Rectal smooth muscle tissue (tissue), 1 donor: ENCODE data around the gene PTH2R.

Experiments used
- H3K27ac ChIP-seq: one replicate; pipeline ENCODE4 v1.7.0; 2013; ENCODE audit warnings: low read depth, low read length, inconsistent platforms
- H3K27me3 ChIP-seq: one replicate; pipeline ENCODE4 v1.7.0; 2013; ENCODE audit warnings: low read length; ENCODE audit not compliant: control insufficient read depth, insufficient read depth
- H3K36me3 ChIP-seq: one replicate; pipeline ENCODE4 v1.7.0; 2013; ENCODE audit warnings: low read length; ENCODE audit not compliant: control insufficient read depth, insufficient read depth
- H3K4me1 ChIP-seq: one replicate; pipeline ENCODE4 v1.7.0; 2013; ENCODE audit warnings: low read length; ENCODE audit not compliant: control insufficient read depth, insufficient read depth
- H3K4me3 ChIP-seq: one replicate; pipeline ENCODE4 v1.7.0; 2013; ENCODE audit warnings: low read length
- H3K9ac ChIP-seq: one replicate; pipeline ENCODE4 v1.7.0; 2013; ENCODE audit warnings: low read length

PTH2R gene, protein sequence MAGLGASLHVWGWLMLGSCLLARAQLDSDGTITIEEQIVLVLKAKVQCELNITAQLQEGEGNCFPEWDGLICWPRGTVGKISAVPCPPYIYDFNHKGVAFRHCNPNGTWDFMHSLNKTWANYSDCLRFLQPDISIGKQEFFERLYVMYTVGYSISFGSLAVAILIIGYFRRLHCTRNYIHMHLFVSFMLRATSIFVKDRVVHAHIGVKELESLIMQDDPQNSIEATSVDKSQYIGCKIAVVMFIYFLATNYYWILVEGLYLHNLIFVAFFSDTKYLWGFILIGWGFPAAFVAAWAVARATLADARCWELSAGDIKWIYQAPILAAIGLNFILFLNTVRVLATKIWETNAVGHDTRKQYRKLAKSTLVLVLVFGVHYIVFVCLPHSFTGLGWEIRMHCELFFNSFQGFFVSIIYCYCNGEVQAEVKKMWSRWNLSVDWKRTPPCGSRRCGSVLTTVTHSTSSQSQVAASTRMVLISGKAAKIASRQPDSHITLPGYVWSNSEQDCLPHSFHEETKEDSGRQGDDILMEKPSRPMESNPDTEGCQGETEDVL

GRCh38 chr2:208406474-208407451, at the start of gene PTH2R:
Gene PTH2R (plus strand): TSS chr2:208406792. CDS start chr2:208407044, 252 bp downstream.
- no peak within 1 kb of the TSS for H3K9ac ChIP-seq
- H3K36me3 ChIP-seq, result no peaks in the 10 kb centered on the region
- no peaks in the 10 kb centered on the region for H3K4me1 ChIP-seq
- H3K27me3 ChIP-seq, result peaks cover 3% of the 10 kb centered on the region
- peak within 1 kb of the TSS; percentile 27 for H3K4me3 ChIP-seq
- no peak within 1 kb of the TSS for H3K27ac ChIP-seq

- H3K4me1 ChIP-seq, result no peaks in the 10 kb centered on the region
- peaks cover 11% of the 10 kb centered on the region for H3K36me3 ChIP-seq
- H3K4me3 ChIP-seq, result no peak overlapping the region
- no peak overlapping the region for H3K27ac ChIP-seq
- H3K9ac ChIP-seq, result no peak overlapping the region
- no peaks in the 10 kb centered on the region for H3K27me3 ChIP-seq
Observed at GRCh38 chr2:208356846-208357574, 49.6 kb upstream of the PTH2R start.

DNA sequence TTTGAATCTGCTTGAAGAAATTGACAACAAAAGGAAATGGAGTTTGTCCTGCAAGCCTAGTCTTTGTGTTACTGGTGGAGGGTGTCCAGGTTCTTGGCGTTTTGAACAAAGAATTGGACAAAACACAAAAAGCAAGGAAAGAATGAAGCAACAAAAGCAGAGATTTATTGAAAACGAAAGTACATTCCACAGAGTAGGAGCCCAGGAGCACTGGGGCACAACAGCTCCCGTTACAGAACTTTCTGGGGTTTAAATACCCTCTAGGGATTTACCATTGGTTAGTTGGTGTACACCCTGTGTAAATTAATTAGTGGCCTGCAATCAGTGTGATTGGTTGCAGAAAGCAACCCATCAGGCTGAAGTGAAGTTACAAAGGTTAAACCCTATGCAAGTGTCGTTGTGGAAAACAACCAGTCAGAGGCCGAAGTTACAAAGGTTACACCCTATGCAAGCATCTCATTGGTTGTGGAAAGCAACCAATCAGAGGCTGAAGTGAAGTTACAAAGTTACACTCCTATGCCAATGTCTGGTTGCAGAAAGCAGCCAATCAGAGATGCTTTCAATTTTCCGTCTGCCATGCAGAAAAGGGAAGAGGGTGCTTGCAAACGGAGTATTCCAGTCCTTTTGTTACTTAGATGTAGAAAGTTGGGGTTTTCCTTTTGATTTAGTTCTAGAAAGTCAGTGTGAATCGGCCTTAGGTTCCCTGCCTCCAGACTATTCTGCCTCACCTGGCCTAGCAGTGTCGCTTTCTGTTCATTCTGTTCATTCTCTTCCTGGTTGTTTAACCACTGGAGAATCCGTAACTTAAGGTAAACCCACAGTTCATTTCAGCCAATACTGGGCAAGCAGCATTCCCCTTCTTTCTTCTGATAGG, 47.6 kb upstream of the PTH2R start:
- Histone ChIP-seq H3K27ac (no peak overlapping the region), H3K4me3 (no peak overlapping the region), H3K36me3 (peaks cover 7% of the 10 kb centered on the region), H3K27me3 (no peaks in the 10 kb centered on the region), H3K9ac (no peak overlapping the region), H3K4me1 (no peaks in the 10 kb centered on the region)

DNA sequence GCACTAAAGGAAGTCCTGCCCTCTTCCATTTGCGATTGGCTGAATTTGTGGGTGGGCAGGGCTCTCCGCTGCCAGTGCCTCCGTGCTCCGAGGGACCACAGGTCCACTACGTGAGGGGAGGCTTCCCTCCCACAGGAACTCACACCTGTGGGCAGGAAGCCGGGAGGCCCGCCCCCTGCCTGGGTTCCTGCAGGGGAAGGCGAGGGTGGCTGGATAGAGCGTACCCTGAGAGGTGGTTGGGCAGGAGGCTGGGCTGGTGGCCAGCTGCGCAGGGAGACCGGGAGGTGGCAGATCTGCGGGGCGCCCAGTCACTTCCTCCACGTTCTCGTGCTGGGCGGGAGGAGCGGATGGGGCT, 47.0 kb upstream of the PTH2R start:
- Histone ChIP-seq H3K36me3 (peaks cover 7% of the 10 kb centered on the region), H3K27me3 (no peaks in the 10 kb centered on the region), H3K4me1 (no peaks in the 10 kb centered on the region), H3K9ac (no peak overlapping the region), H3K27ac (no peak overlapping the region), H3K4me3 (no peak overlapping the region)

GRCh38 chr2:208360259-208361076, 46.1 kb upstream of the PTH2R start:
- H3K36me3 ChIP-seq, result no peaks in the 10 kb centered on the region
- H3K9ac ChIP-seq, result no peak overlapping the region
- H3K27me3 ChIP-seq, result no peaks in the 10 kb centered on the region
- no peak overlapping the region for H3K27ac ChIP-seq
- H3K4me3 ChIP-seq, result no peak overlapping the region
- no peaks in the 10 kb centered on the region for H3K4me1 ChIP-seq

GRCh38 chr2:208361077-208361441, 45.5 kb upstream of the PTH2R start:
- Histone ChIP-seq H3K27me3 (no peaks in the 10 kb centered on the region), H3K4me3 (no peak overlapping the region), H3K9ac (no peak overlapping the region), H3K27ac (no peak overlapping the region), H3K36me3 (no peaks in the 10 kb centered on the region), H3K4me1 (no peaks in the 10 kb centered on the region)

DNA sequence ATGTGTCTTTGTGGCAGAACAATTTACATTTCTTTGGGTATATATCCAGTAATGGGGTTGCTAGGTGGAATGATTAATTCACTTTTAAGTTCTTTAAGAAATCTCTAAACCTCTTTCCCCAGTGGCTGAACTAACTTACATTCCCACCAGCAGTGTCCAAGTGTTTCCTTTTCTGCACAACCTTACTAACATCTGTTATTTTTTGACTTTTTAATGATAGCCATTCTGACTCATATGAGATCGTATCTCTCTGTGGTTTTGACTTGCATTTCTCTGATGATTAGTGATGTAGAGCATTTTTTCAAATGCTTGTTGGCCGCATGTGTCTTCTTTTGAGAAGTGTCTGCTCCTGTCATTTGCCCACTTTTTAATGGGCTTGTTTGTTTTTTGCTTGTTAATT, 43.1 kb upstream of the PTH2R start:
- Histone ChIP-seq H3K4me3 (no peak overlapping the region), H3K27ac (no peak overlapping the region), H3K4me1 (no peaks in the 10 kb centered on the region), H3K27me3 (no peaks in the 10 kb centered on the region), H3K36me3 (no peaks in the 10 kb centered on the region), H3K9ac (no peak overlapping the region)

DNA sequence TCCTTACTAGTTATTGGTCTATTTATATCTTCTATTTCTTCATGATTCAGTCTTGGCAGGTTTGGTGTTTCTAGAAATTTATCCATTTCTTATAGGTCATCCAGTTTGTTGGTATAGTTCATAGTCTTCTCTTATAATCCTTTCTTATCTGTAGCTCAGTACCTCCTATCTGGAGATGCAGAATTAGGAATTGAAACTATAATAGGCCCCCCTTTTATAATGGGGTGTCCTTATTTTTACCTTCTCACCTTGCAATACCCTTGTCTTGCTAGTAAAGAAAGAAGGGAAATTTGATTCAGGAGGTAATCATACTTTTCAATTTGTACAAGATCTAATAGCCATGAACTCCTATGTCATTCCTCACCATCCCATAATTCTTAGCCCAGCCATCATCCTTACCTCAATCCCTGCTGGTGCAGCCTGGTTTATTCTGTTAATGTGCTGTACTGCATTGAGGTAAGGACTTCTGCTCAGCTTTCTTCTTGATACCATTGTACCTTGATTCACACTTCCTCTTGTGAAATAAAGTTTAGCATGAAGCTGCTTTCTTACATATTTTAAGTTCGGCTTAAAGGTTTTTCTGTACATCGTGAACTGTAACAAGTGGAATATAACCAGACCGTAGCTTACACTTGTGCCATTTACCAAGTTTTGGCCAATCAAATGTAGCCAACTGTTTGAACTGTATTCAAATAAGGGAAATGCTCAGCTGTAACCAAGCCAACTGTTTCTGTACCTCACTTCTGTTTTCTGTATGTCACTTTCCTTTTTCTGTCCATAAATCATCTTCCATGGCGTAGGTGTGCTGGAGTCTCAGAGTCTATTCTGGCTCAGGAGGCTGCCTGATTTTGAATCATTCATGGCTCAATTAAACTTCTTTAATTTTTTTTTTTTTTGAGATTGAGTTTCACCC, 40.1 kb upstream of the PTH2R start:
- no peaks in the 10 kb centered on the region for H3K27me3 ChIP-seq
- no peak overlapping the region for H3K27ac ChIP-seq

DNA sequence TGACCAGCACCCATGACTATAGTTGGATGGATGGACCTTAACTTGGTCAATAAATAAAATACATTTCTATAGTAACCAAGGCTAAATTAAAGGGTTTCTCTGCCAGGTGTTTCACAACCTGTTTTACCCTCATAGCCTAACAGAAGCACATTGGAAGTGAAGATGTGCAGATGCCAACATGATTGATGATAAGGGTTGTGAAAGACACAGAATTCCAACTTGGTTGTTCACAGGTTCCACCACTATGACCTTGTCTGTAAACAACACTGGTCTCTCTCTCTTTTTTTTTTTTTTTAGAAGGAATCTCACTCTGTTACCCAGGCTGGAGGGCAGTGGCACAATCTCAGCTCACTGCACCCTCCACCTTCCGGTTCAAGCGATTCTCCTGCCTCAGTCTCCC, 37.5 kb upstream of the PTH2R start:
- no peak overlapping the region for H3K27ac ChIP-seq
- no peaks in the 10 kb centered on the region for H3K4me1 ChIP-seq
- no peaks in the 10 kb centered on the region for H3K36me3 ChIP-seq
- no peaks in the 10 kb centered on the region for H3K27me3 ChIP-seq
- H3K9ac ChIP-seq, result no peak overlapping the region
- H3K4me3 ChIP-seq, result no peak overlapping the region

More for the DNA sequence above, 40.1 kb upstream of the PTH2R start:
- H3K4me1 ChIP-seq, result no peaks in the 10 kb centered on the region
- no peak overlapping the region for H3K9ac ChIP-seq
- H3K36me3 ChIP-seq, result no peaks in the 10 kb centered on the region
- H3K4me3 ChIP-seq, result no peak overlapping the region

DNA sequence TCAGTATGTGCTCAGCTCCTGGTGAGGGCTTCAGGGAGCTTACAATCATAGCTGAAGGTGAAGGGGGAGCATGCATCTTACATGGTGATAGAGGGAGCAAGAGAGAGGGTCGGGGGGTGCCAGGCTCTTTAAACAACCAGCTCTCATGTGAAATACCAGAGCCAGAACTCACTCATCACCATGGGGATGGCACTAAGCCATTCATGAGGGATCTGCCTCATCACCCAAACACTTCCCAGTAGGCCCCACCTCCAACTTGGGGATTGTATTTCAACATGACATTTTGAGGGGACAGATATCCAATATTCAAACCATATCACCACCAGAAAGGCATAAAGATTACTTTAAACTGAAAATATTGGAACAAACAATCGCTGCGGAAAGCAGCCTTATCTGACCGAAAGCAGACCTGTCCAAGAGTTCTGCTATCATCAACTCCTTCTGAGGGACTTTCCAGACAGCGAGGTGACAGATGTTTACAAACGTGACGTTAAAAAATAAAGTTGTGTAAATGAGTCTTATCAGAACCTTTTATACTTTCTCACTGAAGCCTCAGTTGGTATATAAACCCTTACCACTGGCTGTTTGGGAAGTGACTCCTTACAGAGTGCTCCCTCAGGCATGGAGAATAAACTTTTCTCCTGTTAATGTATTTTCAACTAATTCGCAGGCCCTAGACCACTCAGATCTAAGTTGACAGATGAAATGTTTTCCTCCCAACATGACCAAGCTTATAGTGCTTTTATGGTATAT, 35.5 kb upstream of the PTH2R start:
- H3K9ac ChIP-seq, result no peak overlapping the region
- no peaks in the 10 kb centered on the region for H3K27me3 ChIP-seq
- H3K36me3 ChIP-seq, result no peaks in the 10 kb centered on the region
- H3K4me1 ChIP-seq, result no peaks in the 10 kb centered on the region
- H3K4me3 ChIP-seq, result no peak overlapping the region
- H3K27ac ChIP-seq, result no peak overlapping the region
